Liver (tissue), 9 donors: Measurements from ENCODE around the gene MYO5C. TPM values are rescaled to one million over a fixed set of nuclear protein-coding genes. Genes with fewer than 3 reads are reported as not detected.

Source experiments
- DNase-seq: peaks from one replicate; pipeline ENCODE4 v3.0.0-alpha.2; 2017; ENCODE audit warnings: low spot score
- H3K27ac ChIP-seq, 2 donors: one replicate each; pipeline ENCODE4 v1.7.0; 2013; ENCODE audit warnings: inconsistent platforms in 2 of 2, low read length in 2 of 2, control low read depth in 1 of 2, low read depth in 1 of 2, mild to moderate bottlenecking in 1 of 2
- H3K27me3 ChIP-seq, 4 donors: one replicate each; pipeline versions ENCODE4 v1.6.1 to v1.7.0; 2013; ENCODE audit warnings: low read length in 3 of 4, inconsistent platforms in 1 of 4, mild to moderate bottlenecking in 1 of 4, moderate library complexity in 1 of 4; ENCODE audit not compliant: control insufficient read depth in 4 of 4, insufficient read depth in 4 of 4
- H3K36me3 ChIP-seq, 4 donors: one replicate each; pipeline versions ENCODE4 v1.6.1 to v1.7.0; 2013; ENCODE audit warnings: low read length in 3 of 4, mild to moderate bottlenecking in 3 of 4, low read depth in 1 of 4, moderate library complexity in 1 of 4; ENCODE audit not compliant: control insufficient read depth in 4 of 4, insufficient read depth in 3 of 4
- H3K4me1 ChIP-seq, 4 donors: one replicate each; pipeline versions ENCODE4 v1.6.1 to v1.7.0; 2013; ENCODE audit warnings: low read length in 3 of 4, mild to moderate bottlenecking in 3 of 4, moderate library complexity in 1 of 4; ENCODE audit not compliant: control insufficient read depth in 4 of 4, insufficient read depth in 4 of 4
- H3K4me3 ChIP-seq, 3 donors: one replicate each; pipeline versions ENCODE4 v1.6.1 to v1.7.0; 2013; ENCODE audit warnings: low read length in 3 of 3, control low read depth in 1 of 3, low read depth in 1 of 3, mild to moderate bottlenecking in 1 of 3
- H3K9ac ChIP-seq, 2 donors: one replicate each; pipeline ENCODE4 v1.7.0; 2013; ENCODE audit warnings: low read length in 2 of 2, mild to moderate bottlenecking in 2 of 2, moderate library complexity in 2 of 2, control low read depth in 1 of 2, low read depth in 1 of 2
- H3K9me3 ChIP-seq, 4 donors: one replicate each; pipeline versions ENCODE4 v1.6.1 to v1.7.0; 2013; ENCODE audit warnings: low read length in 3 of 4; ENCODE audit not compliant: control insufficient read depth in 4 of 4
- ATF3 ChIP-seq: IDR thresholded peaks from 2 replicates; pipeline ENCODE4 v1.6.1; 2016; ENCODE audit warnings: antibody characterized with exemption
- EGR1 ChIP-seq, 2 donors: IDR thresholded peaks; 2 replicates each; pipeline ENCODE4 v1.6.1; 2016 to 2018; ENCODE audit warnings: antibody characterized with exemption in 2 of 2, low read depth in 2 of 2
- FOXA1 ChIP-seq: IDR thresholded peaks from 2 replicates; pipeline ENCODE4 v1.6.1; 2016; ENCODE audit warnings: antibody characterized with exemption
- FOXA2 ChIP-seq: IDR thresholded peaks from 2 replicates; pipeline ENCODE4 v1.6.1; 2016; ENCODE audit warnings: antibody characterized with exemption
- GABPA ChIP-seq, 2 donors: IDR thresholded peaks in 1 of 2; conservative IDR thresholded peaks in 1 of 2; 2 replicates each; pipeline ENCODE4 v1.6.1; 2016; ENCODE audit warnings: antibody characterized with exemption in 2 of 2, mild to moderate bottlenecking in 1 of 2, moderate library complexity in 1 of 2
- HNF4A ChIP-seq, 2 donors: conservative IDR thresholded peaks; 2 replicates each; pipeline ENCODE4 v1.6.1; 2016; ENCODE audit warnings: antibody characterized with exemption in 2 of 2, mild to moderate bottlenecking in 2 of 2
- HNF4G ChIP-seq: IDR thresholded peaks from 2 replicates; pipeline ENCODE4 v1.6.1; 2016; ENCODE audit warnings: antibody characterized with exemption
- JUND ChIP-seq, 2 donors: IDR thresholded peaks; 2 replicates each; pipeline ENCODE4 v1.6.1; 2016; ENCODE audit warnings: antibody characterized with exemption in 2 of 2
- MAX ChIP-seq: IDR thresholded peaks from 2 replicates; pipeline ENCODE4 v1.6.1; 2016; ENCODE audit warnings: antibody characterized with exemption
- NR2F2 ChIP-seq: IDR thresholded peaks from 2 replicates; pipeline ENCODE4 v1.6.1; 2016; ENCODE audit warnings: antibody characterized with exemption
- RAD21 ChIP-seq, 2 donors: IDR thresholded peaks; 2 replicates each; pipeline ENCODE4 v1.6.1; 2016; ENCODE audit warnings: antibody characterized with exemption in 2 of 2, mild to moderate bottlenecking in 2 of 2
- RXRA ChIP-seq, 2 donors: IDR thresholded peaks; 2 replicates each; pipeline ENCODE4 v1.6.1; 2017 to 2018; ENCODE audit warnings: antibody characterized with exemption in 2 of 2, mild to moderate bottlenecking in 1 of 2
- SP1 ChIP-seq: IDR thresholded peaks from 2 replicates; pipeline ENCODE4 v1.6.1; 2018; ENCODE audit warnings: antibody characterized with exemption, mild to moderate bottlenecking
- TAF1 ChIP-seq: conservative IDR thresholded peaks from 2 replicates; pipeline ENCODE4 v1.6.1; 2016; ENCODE audit warnings: antibody characterized with exemption, mild to moderate bottlenecking
- YY1 ChIP-seq: IDR thresholded peaks from 2 replicates; pipeline ENCODE4 v1.6.1; 2016; ENCODE audit warnings: antibody characterized with exemption, mild to moderate bottlenecking
- WGBS: extraction: QIAGEN DNeasy Blood & Tissue Kit; methylation state at CpG from one replicate; pipeline ENCODE4 v1.1.7; 2013; 5-methylcytosine and 5-hydroxymethylcytosine counted together
- polyA plus RNA-seq, 2 donors: library from polyadenylated mRNA; stranded (reverse) in 1 of 2; unstranded in 1 of 2; fragments of 200-250 nt in 1 of 2; fragments of >200 nt in 1 of 2; fragmentation: Nextera tagmentation in 1 of 2; extraction: Ambion mirVana in 1 of 2; gene quantifications; one replicate each; pipeline versions ENCODE4 v1.2.1 to v1.2.3, GENCODE V29; 2013 to 2015
- total RNA-seq, 2 donors: library from RNA; depleted of rRNA; stranded (reverse); fragments of >200 nt; gene quantifications; one replicate each; pipeline ENCODE4 v1.2.3, GENCODE V29; 2014
- TF ChIP-seq, protein P1 (sequence below): IDR thresholded peaks from 2 replicates; pipeline ENCODE4 v1.6.1; 2016; ENCODE audit warnings: antibody characterized with exemption, mild to moderate bottlenecking
- TF ChIP-seq, protein P2 (sequence below): IDR thresholded peaks from 2 replicates; pipeline ENCODE4 v1.6.1; 2016; ENCODE audit warnings: antibody characterized with exemption
- TF ChIP-seq, protein P3 (sequence below): fragments of 150-350 bp; IDR thresholded peaks from 2 replicates; pipeline ENCODE4 v1.5.1; 2017; ENCODE audit warnings: improper control_type of control experiment, low read depth, low read length; ENCODE audit not compliant: missing input control
- donor health status: healthy.
- donor health status: healthy.
- donor health status: healthy.
- donor health status: healthy.
- donor health status: healthy.

Gene MYO5C
- total and polyA plus RNA-seq, 4 donors = 1.9 to 8.6 (median 3.0) TPM

GRCh38 chr15:52200831-52201365, 94.7 kb downstream of the MYO5C start:
- no peak overlapping the region for H3K9ac ChIP-seq
- H3K36me3 ChIP-seq = peaks cover 0 to 10% (median 6%) of the 10 kb centered on the region in 4 donors
- H3K27ac ChIP-seq = no peak overlapping the region
- WGBS = 93% methylated on average over 1 of the region's 1 CpG
- DNase-seq = no peak
- no peaks in the 10 kb centered on the region for H3K4me1 ChIP-seq
- TF ChIP-seq, protein P1, sequence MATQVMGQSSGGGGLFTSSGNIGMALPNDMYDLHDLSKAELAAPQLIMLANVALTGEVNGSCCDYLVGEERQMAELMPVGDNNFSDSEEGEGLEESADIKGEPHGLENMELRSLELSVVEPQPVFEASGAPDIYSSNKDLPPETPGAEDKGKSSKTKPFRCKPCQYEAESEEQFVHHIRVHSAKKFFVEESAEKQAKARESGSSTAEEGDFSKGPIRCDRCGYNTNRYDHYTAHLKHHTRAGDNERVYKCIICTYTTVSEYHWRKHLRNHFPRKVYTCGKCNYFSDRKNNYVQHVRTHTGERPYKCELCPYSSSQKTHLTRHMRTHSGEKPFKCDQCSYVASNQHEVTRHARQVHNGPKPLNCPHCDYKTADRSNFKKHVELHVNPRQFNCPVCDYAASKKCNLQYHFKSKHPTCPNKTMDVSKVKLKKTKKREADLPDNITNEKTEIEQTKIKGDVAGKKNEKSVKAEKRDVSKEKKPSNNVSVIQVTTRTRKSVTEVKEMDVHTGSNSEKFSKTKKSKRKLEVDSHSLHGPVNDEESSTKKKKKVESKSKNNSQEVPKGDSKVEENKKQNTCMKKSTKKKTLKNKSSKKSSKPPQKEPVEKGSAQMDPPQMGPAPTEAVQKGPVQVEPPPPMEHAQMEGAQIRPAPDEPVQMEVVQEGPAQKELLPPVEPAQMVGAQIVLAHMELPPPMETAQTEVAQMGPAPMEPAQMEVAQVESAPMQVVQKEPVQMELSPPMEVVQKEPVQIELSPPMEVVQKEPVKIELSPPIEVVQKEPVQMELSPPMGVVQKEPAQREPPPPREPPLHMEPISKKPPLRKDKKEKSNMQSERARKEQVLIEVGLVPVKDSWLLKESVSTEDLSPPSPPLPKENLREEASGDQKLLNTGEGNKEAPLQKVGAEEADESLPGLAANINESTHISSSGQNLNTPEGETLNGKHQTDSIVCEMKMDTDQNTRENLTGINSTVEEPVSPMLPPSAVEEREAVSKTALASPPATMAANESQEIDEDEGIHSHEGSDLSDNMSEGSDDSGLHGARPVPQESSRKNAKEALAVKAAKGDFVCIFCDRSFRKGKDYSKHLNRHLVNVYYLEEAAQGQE = no peak
- TF ChIP-seq MAX (no peak), NR2F2 (no peak), YY1 (no peak), JUND (IDR thresholded peaks at IDR 0.05) (no peak), HNF4A (conservative IDR thresholded peaks at IDR 0.05) (no peak), GABPA (IDR thresholded peaks at IDR 0.05 in 1 of 2, conservative IDR thresholded peaks at IDR 0.05 in 1 of 2) (no peak), RXRA (IDR thresholded peaks at IDR 0.05) (no peak), FOXA2 (no peak), ATF3 (no peak), TAF1 (no peak), EGR1 (IDR thresholded peaks at IDR 0.05; ENCODE audit: low read depth in 2 of 2) (no peak), FOXA1 (no peak), HNF4G (no peak), SP1 (no peak), RAD21 (IDR thresholded peaks at IDR 0.05) (no peak)
- TF ChIP-seq, protein P2, sequence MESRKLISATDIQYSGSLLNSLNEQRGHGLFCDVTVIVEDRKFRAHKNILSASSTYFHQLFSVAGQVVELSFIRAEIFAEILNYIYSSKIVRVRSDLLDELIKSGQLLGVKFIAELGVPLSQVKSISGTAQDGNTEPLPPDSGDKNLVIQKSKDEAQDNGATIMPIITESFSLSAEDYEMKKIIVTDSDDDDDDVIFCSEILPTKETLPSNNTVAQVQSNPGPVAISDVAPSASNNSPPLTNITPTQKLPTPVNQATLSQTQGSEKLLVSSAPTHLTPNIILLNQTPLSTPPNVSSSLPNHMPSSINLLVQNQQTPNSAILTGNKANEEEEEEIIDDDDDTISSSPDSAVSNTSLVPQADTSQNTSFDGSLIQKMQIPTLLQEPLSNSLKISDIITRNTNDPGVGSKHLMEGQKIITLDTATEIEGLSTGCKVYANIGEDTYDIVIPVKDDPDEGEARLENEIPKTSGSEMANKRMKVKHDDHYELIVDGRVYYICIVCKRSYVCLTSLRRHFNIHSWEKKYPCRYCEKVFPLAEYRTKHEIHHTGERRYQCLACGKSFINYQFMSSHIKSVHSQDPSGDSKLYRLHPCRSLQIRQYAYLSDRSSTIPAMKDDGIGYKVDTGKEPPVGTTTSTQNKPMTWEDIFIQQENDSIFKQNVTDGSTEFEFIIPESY = no peak
- TF ChIP-seq, protein P3, sequence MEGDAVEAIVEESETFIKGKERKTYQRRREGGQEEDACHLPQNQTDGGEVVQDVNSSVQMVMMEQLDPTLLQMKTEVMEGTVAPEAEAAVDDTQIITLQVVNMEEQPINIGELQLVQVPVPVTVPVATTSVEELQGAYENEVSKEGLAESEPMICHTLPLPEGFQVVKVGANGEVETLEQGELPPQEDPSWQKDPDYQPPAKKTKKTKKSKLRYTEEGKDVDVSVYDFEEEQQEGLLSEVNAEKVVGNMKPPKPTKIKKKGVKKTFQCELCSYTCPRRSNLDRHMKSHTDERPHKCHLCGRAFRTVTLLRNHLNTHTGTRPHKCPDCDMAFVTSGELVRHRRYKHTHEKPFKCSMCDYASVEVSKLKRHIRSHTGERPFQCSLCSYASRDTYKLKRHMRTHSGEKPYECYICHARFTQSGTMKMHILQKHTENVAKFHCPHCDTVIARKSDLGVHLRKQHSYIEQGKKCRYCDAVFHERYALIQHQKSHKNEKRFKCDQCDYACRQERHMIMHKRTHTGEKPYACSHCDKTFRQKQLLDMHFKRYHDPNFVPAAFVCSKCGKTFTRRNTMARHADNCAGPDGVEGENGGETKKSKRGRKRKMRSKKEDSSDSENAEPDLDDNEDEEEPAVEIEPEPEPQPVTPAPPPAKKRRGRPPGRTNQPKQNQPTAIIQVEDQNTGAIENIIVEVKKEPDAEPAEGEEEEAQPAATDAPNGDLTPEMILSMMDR = no peak
- no peak overlapping the region for H3K4me3 ChIP-seq
- no peaks in the 10 kb centered on the region for H3K9me3 ChIP-seq
- H3K27me3 ChIP-seq = no peaks in the 10 kb centered on the region
